GM12801 (cell line): ENCODE measurements around the gene ZFYVE1.

Experiments used
- TF ChIP-seq, protein P1 (sequence below): IDR thresholded peaks from one replicate; pipeline ENCODE4 v1.5.1; 2011; ENCODE audit warnings: control low read depth; ENCODE audit not compliant: insufficient read length; ENCODE audit errors: extremely low read depth

Gene ZFYVE1

DNA sequence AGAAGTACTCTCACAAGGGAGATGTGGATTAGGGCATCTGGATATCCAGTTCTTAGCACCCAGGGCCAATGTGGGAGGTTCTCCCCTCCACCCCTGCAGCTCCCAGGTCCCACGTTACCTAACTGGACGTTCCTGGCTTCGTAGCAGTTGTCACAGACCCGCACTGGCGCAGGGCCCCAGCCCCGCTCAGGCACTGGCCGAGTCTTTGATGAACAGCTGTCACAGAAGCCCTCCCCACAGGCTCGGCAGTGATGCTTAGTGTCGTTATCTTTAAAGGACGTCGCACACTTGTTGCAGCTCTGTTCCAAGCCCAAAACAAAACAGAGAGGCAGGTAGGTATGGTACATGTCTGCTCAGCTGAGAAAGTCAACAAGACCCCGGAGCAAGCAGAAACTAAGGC is 52.2 kb downstream of the ZFYVE1 start:
- TF ChIP-seq, protein P1, sequence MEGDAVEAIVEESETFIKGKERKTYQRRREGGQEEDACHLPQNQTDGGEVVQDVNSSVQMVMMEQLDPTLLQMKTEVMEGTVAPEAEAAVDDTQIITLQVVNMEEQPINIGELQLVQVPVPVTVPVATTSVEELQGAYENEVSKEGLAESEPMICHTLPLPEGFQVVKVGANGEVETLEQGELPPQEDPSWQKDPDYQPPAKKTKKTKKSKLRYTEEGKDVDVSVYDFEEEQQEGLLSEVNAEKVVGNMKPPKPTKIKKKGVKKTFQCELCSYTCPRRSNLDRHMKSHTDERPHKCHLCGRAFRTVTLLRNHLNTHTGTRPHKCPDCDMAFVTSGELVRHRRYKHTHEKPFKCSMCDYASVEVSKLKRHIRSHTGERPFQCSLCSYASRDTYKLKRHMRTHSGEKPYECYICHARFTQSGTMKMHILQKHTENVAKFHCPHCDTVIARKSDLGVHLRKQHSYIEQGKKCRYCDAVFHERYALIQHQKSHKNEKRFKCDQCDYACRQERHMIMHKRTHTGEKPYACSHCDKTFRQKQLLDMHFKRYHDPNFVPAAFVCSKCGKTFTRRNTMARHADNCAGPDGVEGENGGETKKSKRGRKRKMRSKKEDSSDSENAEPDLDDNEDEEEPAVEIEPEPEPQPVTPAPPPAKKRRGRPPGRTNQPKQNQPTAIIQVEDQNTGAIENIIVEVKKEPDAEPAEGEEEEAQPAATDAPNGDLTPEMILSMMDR, result no peak

DNA sequence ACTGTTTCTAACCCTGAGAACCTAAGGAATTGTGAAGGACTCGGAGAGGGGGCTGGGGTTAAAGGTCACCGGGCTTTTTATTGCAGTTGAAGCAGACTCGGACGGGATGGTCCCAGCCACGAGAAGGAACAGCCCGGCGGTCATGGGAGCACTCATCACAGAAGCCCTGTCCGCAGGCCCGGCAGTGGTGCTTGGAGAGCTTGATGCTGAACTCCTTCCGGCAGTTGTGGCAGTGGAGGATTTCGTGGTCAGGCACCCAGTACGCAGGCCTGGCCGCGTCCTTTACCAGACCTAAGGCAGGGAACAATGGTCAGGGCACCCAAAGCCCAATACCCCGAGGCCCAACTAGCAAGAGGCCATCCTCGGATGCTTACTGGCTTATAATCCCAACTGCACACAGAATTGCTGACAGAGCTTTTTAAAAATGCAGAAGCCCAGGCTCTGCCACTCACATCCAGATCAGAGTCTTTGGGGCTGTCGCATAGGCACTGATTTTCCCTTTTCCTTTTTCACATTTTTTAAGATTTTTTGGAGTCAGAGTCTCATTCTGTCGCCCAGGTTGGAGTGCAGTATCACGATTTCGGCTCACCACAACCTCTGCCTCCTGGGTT is 56.0 kb downstream of the ZFYVE1 start:
- TF ChIP-seq, protein P1, result no peak

DNA sequence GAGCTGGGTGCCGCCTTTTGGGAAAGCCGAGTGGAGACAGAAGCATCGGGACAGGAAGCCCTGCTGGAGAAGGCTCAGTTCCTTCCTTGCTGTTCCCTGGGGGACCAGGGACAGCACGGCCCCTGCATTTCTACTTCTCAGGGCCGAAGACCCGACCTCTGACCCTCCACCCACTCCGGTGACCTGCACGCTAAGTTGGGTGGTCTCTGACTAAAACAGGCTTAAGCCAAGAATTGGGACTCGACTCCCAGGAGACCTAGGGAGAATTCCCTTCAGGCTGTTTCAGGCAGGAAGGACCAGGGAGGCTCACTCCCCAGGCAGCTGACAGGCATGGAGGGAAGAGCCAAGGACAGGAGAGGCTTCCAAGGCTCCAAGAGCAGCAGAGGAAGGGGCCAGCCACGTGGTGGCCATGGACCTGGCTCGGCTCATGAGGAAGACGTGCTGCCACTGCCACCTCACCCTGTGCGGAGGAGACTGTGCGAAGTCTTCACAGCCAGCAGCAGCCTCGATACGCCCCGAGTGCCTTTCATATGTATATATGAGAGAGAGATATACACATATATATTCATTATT is 56.8 kb downstream of the ZFYVE1 start:
- TF ChIP-seq, protein P1, result no peak

DNA sequence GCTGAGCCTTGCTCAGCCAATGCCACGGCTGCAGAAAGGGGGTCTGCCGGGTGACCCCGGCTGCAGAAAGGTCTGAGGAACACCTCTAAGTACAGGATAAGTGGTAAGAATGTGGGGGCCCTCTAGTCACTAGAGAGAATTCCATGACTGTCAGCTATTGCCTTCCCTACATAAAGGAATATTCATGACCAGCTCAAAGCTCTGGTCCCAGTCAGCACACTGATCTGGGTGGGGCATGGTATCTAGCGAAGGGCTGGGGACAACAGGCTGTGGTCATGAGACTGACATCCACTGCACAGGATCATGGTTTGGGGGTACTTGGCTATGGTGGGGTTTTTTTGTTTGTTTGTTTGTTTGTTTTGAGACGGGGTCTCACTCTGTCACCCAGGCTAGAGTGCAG is 58.6 kb downstream of the ZFYVE1 start:
- TF ChIP-seq, protein P1, result no peak

DNA sequence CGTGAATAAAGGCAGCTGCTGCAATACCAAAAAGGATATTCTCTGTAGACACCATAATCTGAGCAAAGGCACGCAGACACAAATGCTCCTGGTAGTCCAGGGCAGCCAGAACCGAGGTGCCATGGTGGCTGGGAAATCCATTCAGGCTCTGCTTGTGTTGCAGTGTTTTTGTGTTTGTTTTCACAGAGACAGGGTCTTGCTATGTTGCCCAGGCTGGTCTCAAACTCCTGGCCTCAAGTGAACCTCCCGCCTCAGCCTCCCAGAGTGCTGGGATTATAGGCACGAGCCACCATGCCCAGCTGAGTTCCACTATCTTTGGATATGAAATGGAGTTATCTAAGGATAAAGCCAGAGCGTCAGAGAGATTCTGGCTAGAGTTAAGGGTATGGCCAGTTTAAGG is 60.9 kb downstream of the ZFYVE1 start:
- TF ChIP-seq, protein P1, result no peak

DNA sequence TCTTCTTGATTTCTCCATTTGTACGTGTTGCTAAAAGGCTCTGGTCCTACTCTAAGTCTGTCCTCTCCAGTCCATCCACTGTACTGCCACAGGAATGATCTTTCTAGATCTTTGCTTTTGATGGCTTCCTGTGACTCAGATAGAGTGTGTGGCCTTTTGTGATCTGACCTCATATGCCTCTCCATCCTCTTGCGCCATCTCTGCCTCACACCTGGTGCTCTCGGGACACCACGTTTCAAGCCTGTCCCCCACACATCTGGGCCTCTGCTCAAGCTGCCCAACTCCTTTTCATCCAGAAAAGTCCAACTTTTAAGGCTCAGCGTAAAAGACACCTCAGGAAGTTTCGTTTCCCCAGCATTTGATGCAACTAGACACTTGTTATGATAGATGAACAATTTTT is 61.7 kb downstream of the ZFYVE1 start:
- TF ChIP-seq, protein P1, result no peak

DNA sequence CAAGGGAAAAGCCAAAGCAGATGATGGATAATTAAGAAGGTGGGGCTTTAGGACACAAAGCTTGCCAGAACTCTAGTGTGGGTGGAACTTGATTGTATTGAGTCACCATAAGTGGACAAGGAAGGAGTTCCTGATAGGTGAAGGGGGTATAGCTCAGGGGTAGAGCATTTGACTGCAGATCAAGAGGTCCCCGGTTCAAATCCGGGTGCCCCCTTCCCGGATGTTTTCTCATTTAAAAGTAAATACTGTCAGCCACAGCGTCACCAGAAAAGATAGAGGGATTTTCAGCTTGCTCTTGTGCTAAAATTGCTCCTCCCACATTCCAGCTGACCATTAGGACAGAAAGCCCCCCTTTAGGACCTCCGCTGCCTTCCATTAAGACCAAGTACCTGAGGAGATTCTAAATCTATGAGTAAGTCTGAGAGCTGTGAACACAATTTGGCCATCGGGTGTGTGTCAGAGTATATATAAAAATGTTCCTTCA is 64.0 kb downstream of the ZFYVE1 start:
- TF ChIP-seq, protein P1, result no peak
